Medulla oblongata (tissue), 1 donor: ENCODE measurements around the gene GEMIN7.
"Not testable (repeated sequence)": the region's sequence is repeated elsewhere in the genome, so short reads cannot be mapped to it uniquely, and the experiment has no call there.

Source experiments
- DNase-seq: peaks from one replicate; pipeline ENCODE4 v3.0.0-alpha.2; 2015; ENCODE audit errors: extremely low spot score

Gene GEMIN7

GRCh38 chr19:45104658-45105349 is 25.7 kb downstream of the GEMIN7 start:
- DNase-seq: no peak

DNA sequence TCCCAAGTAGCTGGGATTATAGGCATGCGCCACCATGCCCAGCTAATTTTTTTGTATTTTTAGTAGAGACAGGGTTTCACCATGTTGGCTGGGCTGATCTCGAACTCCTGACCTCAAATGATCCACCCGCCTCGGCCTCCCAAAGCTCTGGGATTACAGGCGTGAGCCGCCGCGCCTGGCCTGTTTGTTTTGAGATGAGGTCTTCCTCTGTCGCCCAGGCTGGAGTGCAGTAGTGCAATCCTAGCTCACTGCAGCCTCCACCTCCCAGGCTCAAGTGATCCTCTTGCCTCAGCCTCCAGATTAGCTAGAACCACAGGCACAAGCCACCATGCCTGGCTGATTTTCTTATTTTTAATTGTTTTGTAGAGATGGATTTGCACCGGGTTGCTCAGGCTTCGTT is 27.3 kb downstream of the GEMIN7 start:
- not testable (repeated sequence) for DNase-seq

- no peak for DNase-seq
These were observed 28.6 kb downstream of the GEMIN7 start for GRCh38 chr19:45107621-45108150.

DNA sequence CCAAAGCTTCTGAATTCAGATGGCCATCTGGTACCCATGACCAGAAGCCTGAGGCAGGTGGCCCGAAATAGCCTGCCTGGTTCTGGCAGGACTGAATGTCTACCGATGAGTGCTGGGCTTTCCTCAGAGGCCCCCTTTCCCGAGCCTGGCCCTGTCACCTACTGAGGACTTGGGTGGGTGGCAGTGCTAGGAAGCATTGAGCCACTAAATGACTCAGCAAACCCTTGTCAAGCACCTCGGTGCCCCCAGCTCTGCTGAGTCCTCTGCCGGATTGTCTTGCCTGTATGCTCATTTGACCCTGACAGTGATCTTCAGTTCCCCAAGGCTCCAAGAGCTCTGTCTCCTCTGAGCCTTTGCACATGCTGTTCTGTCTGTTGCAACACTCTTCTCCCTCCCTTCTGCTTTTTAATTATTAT is 31.8 kb downstream of the GEMIN7 start:
- no peak for DNase-seq

- DNase-seq: no peak
These were observed 33.2 kb downstream of the GEMIN7 start for GRCh38 chr19:45112111-45112827.

GRCh38 chr19:45113628-45114027 is 34.6 kb downstream of the GEMIN7 start:
- no peak for DNase-seq

GRCh38 chr19:45114116-45114515 is 35.1 kb downstream of the GEMIN7 start:
- no peak for DNase-seq

GRCh38 chr19:45115809-45116615 is 37.0 kb downstream of the GEMIN7 start:
- DNase-seq: no peak

DNA sequence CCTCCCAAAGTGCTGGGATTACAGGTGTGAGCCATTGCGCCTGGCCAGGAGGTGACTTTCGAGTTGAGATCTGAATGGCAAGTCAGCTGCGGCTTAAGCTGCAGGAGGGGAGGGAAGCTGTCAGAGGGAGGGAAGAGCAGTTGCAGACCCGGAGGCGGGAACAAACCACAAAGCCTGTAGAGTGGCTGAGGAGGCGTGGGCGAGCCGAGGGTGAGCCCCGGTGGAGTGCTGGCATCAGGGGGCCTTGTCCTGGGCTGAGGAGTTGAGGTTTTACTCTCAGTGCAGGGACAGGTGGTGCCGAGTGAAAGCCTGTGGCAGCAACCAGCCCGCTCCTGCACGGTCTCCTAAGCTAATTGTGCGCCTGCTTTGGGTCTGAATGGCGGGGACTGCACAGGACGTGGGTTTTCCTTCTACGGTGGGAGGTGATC is 38.1 kb downstream of the GEMIN7 start:
- DNase-seq: no peak

DNA sequence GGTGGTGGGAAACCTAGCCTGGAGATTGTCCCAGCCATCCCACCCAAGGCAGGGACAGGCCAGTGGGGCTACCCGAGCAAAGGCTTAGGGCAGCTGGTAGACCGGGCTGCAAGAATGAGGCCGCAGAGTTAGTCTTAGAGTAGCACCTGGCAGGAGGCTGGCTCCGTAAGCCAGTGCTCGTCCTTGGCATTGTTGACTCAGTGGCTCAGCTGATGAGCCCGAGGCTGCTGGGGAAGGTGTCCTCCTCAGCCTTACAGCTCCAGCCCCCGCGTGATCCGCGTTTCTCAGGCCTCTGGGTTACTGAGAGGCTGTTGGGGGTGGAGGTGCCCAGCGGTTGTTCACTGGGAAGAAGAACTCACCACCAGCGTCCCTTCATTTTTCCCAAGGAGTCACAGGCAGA is 38.6 kb downstream of the GEMIN7 start:
- DNase-seq: no peak

DNA sequence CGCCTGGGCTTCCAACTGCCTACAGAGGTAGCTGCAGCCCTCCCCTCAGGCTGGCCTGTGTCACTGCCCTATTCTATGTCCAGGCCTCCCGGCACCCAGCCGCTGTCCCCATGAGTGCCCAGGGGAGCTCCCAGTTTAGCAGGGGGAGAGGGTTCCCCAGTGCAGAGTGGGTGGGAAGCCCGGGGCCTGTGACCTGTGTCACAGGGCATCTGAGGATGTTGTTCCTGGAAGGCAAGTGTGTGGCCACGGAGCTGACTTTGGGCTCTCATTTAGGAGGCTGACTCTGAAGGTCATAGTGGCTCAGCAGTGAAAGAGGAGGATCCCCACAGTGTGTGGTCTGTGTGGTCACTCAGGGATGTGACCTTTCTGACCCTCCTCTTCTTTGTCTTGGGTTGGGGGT is 39.0 kb downstream of the GEMIN7 start:
- no peak for DNase-seq

DNA sequence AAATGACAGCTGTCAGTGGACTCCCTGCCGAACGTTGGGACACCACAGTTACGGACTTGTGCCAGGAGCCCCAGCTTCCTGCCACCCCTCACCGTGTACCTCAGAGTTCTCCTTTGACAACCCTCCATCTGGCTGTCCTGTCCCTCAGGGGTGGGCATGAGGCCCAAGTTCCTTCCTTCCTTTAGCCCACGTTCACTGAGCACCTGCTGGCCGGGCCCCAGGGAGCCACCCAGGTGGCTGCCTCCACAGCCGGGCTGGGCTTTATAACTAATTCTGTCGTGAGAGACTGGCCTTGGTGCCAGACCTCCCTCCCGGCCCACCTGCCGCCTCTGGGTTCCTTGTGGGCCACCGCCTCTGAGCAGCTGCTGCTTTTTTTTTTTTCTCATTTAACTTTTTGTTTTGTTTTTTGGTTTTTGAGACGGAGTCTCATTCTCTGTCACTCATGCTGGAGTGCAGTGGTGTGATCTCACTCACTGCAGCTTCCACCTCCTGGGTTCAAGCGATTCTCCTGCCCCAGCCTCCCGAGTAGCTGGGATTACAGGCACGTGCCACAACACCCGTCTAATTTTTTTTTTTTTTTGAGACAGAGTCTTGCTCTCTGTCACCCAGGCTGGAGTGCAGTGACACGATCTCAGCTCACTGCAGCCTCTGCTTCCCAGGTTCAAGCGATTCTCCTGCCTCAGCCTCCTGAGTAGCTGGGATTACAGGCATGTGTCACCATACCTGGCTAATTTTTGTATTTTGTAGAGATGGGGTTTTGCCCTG is 39.7 kb downstream of the GEMIN7 start:
- not testable (repeated sequence) for DNase-seq

DNA sequence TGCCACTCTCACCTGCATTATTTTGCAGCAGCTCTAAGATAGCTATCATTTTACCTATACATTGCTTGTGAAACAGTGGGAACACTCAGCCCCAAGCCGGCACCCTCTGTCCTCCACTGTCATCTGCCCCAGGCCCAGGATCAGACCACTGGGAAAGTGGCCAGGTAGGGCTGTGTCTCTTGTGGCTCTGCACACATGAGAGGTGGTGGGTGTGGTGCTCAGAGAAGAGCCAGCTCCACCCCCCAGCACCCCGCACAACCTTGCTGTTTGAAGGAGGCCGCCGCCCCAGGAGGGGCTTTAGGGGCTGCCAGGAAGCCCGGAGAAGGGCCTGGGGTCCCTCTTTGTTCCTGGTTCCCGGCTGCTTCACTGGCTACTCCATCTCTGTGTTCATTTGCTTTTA is 40.5 kb downstream of the GEMIN7 start:
- no peak for DNase-seq

DNA sequence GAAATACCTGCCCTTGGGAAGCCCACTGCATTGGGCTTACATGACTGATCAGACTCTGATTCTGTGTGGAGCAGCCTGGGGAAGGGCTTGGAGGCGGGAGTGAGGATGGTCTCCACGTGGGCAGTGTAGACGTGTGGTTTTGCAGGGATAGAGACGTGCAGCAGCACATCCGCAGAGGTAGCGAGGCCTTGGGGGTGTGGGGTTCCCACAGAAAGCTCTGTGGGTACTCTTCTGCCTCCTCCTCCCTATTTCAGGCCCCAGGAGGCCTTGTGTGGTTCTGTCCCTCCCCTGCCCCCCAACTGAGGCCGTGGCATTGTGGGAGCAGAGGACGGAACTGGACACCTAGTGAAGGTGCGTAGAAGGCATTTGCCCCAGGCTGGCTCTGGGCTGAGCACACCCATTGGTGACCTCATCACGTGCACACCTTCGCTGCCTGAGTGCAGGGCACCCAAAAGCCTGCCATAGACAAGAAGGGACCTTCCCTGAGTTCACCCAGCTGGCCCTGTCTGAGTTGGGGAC is 42.8 kb downstream of the GEMIN7 start:
- DNase-seq: no peak

GRCh38 chr19:45122832-45123231 is 43.8 kb downstream of the GEMIN7 start:
- DNase-seq: no peak

GRCh38 chr19:45123440-45123850 is 44.4 kb downstream of the GEMIN7 start:
- no peak for DNase-seq

GRCh38 chr19:45124021-45124420 is 45.0 kb downstream of the GEMIN7 start:
- no peak for DNase-seq

DNA sequence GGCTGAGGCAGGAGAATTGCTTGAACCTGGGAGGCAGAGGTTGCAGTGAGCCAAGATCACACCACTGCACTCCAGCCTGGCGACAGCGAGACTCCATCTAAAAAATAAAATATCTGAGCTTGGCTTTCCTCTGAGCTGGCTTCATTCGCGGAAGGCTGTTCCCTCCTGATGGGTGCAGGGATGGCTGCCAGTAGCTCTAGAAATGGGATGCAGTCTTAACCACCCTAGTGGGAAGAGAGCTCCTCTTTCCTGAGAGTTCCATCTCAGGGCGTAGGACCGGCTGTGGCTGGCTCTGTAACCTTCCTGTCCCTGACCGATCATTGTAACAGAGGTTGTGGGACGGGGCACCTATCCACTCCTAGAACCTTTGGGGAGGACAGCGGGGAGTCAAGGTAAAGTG is 46.3 kb downstream of the GEMIN7 start:
- no peak for DNase-seq

DNA sequence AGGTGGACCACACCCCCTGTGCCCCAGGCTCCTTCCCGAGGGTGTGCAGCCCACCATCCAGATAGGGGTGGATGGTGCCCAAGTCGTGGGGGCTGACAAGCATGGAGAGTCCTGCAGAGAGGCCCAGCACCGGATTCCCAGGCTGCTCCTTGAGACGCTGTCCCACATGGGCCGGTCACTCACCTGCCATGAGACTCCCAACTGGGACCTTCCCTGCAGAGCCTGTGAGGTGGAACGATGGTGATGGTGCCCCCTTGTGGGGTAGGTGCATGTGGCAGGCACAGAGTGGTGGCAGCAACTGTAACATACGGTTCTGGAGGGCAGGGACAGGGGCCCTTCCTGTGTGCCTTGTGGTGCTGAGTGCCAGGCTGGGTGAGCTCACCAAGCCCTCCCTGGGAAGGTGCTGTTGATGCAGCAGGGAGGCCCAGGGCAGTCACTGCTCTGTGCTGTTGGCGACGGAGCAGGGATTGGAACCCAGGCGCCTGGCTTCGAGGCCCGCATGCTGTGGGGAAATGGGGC is 47.0 kb downstream of the GEMIN7 start:
- DNase-seq: peak; percentile 53

DNA sequence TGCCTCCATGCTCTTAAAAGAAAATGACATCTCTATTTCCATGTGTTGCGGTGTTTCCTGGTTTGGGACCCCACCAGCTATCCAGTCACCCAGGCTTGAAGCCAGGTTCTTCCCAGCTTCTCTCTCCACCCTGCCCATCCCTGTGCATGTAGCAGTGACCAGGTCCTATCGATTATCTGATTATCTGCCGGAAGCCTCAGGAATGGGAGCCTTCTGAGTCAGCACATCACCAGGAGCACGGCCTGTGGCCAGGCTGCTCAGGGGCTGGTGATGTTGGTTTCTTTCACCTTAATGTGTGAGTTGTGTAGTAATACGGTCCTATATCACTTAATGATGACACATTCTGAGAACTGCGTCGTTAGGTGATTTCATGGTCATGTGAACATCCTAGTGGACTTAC is 47.6 kb downstream of the GEMIN7 start:
- no peak for DNase-seq

- DNase-seq: no peak
These were observed 49.1 kb downstream of the GEMIN7 start for GRCh38 chr19:45128146-45128545.
